Keratinocyte (primary cell): ENCODE data around the gene NPFFR2.

ENCODE experiments used
- CTCF ChIP-seq, 3 experiments: IDR thresholded peaks in 1 of 3; conservative IDR thresholded peaks in 1 of 3; optimal IDR thresholded peaks in 1 of 3; 2 replicates in 2 of 3; 3 replicates in 1 of 3; pipeline versions ENCODE3 to v1.5.1; 2011; ENCODE audit warnings: low read length in 3 of 3, mild to moderate bottlenecking in 3 of 3, moderate library complexity in 2 of 3, control low read depth in 1 of 3, inconsistent platforms in 1 of 3; ENCODE audit not compliant: insufficient read depth in 2 of 3; ENCODE audit errors: extremely low read depth in 1 of 3
- EZH2 ChIP-seq: IDR thresholded peaks from one replicate; pipeline ENCODE4 v1.6.1; 2012; ENCODE audit warnings: inconsistent platforms, mild to moderate bottlenecking, low read length, moderate library complexity

GRCh38 chr4:72109364-72109763 is 77.6 kb downstream of the NPFFR2 start:
- TF ChIP-seq CTCF (optimal IDR thresholded peaks at IDR 0.05 in 1 of 3, IDR thresholded peaks at IDR 0.05 in 1 of 3, conservative IDR thresholded peaks at IDR 0.05 in 1 of 3; ENCODE audit: extremely low read depth in 1 of 3, insufficient read depth in 2 of 3, low read length in 3 of 3), result no peak
- TF ChIP-seq EZH2, result no peak
